GM12872 (cell line): Measurements from ENCODE around the gene CISD1.

Experiments
- CTCF ChIP-seq: IDR thresholded peaks from 3 replicates; pipeline ENCODE4 v1.5.1; 2011; ENCODE audit warnings: low read depth, mild to moderate bottlenecking, low read length, moderate library complexity; ENCODE audit not compliant: insufficient read depth

The CISD1 gene

GRCh38 chr10:58334817-58335305, 65.9 kb downstream of the CISD1 start, which contains the start of gene UBE2D1:
Gene UBE2D1 (plus strand): TSS chr10:58335006. CDS start chr10:58335202, 196 bp downstream.
- TF ChIP-seq CTCF: 0 out of 3 replicates have a peak, but pooled peaks have one; percentile 11

DNA sequence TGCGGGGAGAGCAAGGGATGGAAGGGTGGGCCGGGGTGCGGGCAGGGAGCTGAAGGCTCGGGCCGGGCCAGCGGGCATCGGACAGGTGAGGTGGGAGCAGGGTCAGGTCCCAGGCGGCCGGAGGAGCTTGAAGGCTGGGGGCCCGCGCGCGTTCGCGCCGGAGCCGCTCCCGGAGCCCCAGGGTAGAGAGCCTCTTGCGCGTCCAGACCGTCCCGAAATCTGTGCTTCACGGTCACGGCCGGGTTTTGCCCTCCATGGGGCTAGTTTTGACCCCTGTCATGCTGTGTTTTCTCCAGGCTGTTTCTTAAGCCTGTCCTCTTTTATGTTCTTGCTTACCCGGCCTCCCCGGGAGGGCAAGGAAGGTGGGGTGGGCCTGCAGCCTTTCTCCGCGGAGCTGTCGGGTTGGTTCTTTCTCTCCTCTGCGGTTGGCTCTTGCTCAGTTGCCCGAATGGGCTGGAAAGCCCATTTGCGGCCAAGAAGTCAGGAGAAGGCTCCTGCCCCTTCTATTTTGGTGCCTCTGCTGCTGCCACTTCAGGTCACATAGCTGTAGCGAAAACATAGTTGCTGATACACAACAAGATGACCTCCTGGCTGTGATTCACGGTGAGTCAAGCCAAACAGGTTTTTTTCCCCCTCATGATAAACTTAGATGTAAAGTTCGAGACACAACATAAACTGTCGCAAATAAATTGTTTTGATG, 66.5 kb downstream of the CISD1 start:
- no peak for TF ChIP-seq CTCF

- no peak for TF ChIP-seq CTCF
Observed at GRCh38 chr10:58336242-58336641, 67.3 kb downstream of the CISD1 start.
